Femur (tissue), 1 donor: Measurements from ENCODE around the gene NPHP4.

Source experiments
- DNase-seq: peaks from one replicate; pipeline ENCODE4 v3.0.0-alpha.2; 2017

NPHP4 gene

DNA sequence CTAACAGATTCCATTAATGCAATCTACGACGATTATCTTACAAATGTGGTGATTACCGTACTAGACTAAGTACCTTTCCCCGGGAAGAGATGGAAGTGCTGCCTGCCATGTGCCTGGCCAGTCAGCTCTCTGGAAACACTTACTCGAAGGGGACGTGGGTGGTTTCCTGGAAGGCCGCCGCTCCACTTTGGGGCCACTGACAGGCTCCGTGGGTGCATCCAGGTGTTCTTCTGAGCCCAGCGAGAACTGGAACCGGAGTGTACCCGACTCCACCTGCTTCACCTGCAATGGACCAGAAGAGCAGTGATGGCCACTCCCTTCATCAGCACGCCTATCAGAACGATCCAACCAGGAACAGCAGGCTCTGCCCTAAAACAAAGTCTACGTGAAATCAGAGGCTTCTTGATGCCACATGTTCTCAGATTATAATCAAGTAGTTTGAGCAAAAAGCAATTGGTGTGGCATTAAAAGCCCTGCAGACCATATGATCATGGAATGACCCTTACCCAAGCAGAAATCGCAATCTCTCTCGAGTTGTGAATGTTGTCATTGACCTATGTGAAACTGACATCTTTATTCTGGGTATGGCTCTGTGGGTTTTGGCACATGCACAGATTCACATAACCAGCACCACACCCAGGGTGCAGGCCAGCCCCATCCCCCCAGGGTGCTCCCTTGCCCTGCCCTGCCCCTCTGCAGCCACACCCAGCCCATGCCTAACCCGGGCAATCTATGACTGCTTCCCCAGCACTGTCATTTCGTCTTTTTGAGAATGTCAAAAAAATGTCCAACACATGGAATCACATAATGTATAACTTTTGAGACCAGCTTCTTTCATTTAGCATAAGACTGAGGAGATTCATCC lies 64.5 kb downstream of the NPHP4 start:
- no peak for DNase-seq

DNA sequence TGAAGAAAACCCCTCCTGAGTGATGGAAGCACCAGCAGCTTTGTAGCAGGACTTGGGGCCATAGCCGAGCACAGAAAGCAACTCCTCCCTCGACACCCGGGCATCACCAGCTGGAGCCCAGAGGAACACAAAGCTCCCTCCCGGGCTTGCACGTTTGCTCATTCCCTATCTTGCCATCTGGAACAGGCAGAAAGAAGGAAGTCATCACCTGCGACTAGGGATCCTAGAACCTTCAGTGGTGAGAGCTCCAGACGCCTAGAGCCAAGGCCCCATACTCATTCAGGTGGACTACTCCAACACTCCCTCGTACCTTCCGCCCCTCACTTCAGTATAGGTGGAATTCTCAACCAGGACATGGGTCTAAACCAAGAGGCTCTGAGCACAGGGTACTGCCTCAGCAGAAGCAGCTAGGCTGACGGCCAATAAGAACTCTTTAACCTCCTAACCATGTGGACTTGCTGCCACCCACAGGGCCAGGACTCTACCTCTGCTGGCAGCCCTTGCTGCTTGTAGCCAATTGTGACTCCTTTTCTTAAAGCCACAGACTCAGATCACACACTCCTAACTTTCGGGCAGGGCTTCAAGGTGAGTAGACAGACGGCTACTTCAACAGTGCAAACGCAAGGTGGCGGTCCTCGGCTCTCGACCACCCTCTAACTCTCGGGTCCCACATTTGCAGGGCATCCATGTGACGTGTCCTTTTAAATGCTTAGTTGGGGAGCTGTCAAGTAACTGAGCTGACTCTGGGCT lies 65.4 kb downstream of the NPHP4 start:
- DNase-seq: no peak

DNA sequence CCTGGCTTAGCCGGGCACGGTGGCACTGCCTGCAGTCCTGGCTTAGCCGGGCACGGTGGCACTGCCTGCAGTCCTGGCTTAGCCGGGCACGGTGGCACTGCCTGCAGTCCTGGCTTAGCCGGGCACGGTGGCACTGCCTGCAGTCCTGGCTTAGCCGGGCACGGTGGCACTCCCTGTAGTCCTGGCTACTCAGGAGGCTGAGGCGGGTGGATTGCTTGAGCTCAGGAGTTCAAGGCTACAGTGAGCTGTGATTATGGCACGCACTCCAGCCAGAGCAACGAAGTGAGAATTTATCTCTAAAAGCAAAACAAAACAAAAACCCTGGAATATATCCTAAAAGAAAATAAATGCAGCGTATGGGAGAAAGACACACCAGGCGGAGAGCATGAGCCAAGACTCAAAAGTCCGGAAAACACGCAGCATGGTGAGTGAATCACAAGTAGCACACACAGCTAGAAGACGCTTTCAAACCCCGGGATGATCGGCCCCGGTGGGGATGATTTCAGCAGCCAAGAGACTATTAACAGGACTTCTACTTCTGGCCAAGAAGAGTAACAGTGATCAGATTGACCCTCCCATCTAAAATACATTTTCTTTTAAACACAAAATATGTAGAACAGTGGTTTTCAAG lies 69.4 kb downstream of the NPHP4 start:
- DNase-seq: peak; percentile 51

DNA sequence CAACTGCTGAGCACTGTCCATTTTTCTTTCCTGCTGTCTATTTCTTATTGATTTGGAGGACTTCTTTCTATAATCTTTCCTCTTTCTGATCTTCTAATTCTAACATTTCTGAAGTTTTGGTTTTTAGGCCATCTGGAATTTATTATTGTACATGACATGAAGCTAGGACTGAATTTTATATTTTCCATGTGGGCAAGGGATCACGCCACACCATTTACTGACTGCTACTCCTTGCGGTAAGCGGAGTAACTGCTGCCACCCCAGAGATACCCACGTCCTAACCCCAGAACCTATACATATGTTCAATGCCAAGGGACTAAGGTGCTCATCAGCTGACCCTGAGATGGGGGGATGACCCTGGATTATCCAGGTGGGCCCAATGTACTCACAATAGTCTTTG lies 70.6 kb downstream of the NPHP4 start:
- DNase-seq: no peak

DNA sequence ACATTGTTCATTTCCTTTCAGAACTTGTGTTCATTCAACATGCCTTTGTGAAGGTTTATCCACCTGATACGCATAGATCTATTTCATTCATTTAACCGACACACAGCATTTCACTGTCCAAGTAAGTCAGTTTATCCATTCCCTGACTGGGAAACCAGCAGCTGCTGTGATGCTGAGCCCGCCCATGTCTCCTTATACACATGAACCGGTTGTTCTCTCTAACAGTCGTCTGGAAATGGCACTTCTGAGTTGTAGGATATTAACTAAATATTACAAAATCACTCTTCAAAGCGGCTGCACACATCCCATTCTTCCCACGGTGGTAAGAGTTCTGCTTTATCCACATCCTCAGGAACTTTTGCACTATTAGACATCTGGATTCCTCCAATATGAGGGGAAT lies 71.1 kb downstream of the NPHP4 start:
- no peak for DNase-seq

DNA sequence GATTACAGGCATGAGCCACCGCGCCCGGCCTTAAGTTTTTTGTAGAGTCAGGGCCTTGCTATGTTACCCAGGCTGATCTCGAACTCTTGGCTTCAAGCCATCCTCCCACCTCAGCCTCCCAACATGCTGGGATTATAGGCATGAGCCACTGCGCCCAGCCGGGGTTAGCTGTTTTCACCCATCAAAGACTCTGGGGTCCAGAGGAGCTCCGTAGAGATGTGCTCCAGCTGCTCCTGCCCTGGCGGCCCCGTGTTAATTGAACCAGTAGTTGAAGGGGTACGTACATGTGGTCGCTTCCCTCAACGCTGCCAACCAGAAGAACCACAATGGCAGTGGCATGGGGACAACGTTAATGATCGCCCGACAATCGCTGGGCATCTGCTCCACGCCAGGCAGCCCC lies 72.0 kb downstream of the NPHP4 start:
- DNase-seq: no peak

DNA sequence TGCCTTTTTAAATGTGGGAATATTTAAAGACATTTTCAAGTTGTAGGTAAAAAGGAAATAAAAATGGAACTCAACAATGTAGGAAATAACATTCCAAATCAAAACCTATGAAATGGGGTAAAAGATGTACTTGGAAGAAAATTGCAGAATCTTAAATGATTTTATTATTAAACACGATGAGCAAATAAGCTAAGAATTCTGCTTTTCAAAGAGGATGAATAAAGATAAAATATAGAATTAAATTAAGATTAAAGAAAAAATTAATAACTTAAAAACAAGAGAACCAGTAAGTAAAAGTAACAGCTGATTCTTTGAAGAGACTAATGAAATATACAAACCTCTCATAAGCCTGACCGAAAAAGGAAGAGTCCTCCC lies 74.0 kb downstream of the NPHP4 start:
- DNase-seq: no peak

DNA sequence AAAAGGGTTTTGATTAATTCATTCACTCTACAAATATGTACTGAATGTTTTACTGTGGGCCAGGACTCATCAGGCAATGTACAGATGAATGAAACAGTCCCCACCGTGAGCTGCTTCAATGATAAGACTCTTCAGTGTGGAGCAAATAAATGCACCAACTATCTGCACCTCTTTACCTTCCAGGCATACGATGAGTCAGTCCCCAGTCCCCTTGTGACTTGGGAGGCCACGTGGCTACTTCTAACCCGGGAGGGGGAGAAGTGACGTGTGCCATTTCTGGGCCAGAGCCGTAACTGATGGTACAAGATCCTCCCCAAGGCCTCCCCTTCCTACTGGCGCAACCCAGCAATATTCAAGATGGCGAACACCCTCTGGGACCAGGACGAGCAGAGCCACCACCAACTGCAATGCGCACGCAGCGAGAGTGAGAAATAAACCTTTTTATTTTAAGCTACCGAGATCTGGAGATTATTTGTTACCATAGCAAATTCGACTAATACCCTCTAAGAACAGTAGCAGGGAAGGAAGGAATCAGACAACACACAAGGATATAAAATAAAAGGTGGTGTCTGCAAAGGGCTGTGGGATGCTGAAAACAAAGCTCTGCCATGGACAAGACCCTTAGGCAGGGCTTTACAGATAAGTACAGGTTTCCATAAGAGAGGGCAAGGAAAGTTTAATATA lies 74.5 kb downstream of the NPHP4 start:
- DNase-seq: no peak

DNA sequence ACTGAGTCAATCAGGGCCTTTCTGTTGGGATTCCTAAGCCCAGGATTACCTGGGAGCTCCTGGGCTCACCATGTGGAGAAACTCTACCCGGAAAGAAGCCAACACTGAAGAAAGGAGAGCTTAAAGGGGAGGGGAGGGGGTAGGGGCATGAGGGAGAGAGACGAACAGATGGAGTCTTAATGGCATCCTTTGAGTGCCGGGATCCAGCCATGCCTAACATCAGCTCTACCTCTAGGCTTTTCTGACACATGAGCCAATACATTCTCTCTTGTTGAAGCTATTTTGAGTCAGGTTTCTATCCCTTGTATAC lies 75.0 kb downstream of the NPHP4 start:
- no peak for DNase-seq

DNA sequence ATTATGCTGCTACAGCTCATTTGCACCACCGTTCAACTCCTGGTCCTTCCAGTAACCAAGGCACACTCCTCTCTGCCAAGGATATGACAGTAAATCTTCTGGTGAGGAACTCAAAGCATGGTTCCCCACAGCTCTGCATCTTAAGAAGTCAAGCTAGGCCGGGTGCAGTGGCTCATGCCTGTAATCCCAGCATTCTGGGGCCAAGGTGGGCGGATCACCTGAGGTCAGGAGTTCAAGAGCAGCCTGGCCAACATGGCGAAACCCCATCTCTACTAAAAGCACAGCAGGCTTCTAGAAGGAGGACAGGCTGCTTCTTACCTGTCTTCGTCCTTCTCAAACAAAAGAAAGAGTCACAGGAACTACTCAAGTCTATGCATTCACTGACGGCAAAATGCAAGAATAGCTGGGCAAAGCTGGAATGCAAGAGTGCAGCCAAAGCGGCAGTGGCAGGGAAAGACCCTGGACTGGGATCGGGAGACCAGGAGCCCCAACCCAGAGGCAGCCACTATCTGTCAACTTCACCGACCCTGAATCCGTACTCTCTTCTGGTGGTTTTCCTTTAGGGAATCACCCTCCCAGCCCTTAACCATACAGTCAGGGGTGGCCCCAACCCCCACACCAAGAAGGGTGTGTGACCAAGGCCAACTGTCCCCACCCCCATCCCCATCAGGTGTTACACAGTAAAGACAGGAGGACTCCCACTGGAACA lies 75.5 kb downstream of the NPHP4 start:
- no peak for DNase-seq

DNA sequence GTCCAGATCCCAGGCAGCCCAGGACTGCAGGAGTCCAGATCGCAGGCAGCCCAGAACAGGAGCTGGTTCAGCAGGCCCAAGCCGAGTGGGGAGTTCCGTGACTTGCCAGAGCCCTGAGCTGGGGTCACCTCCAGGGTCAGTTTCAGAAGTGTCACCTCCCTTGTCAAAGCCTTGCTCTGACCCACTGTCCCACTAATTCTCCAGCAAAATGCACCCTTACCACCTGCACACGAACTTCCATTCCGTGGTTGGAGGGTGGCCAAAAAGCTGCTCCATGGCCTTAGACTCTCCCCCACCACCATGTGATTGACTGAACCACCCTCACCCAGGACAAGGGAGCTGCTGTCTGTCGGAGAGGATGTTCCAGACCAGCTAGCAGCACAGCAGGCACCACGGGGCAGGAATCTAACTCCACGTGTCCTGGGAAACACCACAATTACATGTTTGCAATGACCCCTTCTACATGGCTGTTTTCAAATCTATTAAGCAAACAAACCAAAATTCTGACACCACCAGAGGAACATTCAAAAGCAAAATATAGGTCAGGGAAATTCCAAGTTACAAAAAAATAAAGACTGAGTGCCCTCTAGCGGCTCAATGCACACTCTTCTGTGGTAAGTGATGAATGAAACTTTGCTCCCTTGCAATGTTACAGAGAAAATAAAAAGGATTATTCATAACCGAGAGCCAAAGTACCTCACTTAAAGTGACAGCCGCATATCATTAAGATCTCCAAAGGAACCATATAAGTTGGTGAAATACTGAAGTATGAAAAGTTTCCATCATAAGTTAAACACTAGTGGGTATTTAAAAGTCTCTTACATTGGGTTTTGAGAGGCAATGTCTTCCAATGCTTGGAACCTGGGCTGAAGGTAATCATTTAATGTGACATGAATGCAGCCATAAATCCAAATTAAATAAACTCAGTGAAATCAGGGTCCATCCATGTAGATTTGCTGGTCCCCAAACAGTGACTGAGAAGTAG lies 76.3 kb downstream of the NPHP4 start:
- peak; percentile 41 for DNase-seq

DNA sequence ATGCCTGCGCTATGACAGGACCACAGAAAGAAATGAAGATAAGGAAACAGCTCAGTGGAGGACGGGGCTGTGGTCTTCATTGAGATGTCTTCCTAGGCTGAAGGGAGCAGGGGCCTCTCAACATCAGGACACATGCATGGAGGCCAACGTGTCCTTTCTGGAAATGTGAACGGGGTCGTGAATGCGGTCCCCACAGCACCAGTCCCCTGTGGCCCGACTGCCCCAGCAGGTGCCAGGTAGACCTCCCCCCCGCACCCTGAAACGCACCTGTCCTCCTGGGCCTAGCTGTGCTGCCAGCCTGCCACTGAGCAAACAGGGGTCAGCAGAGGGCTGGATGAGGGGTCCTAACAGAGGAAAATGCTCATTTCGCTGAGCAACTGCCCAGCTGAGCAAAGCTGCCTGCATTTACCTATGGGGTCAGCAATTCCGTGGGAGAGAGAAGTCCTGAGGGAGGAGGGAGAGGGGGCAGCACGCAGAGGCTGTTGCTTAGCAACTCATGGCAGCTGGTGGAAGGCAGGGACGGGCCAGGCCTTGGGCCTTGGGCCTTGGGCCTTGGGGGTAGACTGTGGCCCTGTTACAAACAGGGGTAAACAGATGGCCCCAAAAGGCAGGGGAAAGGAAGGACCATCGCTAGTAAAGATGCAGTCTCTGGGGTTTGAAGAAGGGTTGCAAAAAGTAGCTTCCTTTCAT lies 77.4 kb downstream of the NPHP4 start:
- DNase-seq: no peak

DNA sequence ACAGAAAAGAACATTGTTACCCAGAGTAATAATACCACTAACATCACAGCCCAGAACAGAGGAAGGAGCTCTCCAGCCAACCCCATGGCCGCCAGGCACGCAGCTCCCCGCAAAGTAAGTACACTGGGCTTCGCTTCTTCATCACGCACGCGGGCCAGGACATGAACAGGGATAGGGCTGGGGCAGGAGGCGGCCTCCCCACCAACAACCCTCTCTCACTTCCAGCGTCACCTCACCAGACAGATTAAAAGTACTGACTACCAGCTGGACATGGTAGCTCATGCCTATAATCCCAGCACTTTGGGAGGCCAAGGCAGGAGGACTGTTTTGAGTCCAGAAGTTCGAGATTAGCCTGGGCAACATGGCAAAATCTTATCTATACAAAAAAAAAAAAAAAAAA lies 78.3 kb downstream of the NPHP4 start:
- no peak for DNase-seq

DNA sequence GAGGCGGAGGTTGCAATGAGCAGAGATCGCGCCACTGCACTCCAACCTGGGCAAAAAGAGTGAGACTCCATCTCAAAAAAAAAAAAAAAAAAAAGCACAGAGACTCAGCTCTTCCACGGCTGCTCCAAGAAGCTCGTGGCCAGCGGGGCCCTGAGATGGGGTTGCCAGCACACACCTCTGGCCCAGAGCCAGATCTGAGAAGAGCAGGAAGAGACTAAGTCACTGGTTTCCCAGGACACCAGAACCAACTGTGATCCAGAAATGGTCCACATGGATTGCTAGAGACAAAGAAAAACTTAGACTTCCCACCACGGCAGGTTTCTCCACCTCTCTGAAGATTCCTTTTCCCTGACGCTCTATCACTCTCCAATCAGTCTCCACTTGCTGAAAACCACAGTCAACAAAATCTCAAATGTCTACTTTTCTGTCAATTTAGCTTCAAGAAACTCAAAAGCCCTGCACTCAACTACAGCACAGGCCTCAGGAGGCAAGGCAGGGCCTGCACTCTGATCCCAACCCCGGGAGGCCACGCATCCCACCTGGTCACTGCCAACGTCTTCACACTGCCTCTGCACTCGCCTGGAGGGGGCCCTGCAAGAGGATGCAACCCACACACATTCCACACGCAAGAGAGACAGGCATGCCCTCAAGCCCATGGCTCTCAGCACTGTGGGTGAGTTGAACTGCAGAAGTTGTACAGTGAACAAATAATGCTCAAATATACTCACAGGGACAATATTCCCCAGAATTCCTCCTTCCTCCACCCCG lies 79.0 kb downstream of the NPHP4 start:
- DNase-seq: no peak

DNA sequence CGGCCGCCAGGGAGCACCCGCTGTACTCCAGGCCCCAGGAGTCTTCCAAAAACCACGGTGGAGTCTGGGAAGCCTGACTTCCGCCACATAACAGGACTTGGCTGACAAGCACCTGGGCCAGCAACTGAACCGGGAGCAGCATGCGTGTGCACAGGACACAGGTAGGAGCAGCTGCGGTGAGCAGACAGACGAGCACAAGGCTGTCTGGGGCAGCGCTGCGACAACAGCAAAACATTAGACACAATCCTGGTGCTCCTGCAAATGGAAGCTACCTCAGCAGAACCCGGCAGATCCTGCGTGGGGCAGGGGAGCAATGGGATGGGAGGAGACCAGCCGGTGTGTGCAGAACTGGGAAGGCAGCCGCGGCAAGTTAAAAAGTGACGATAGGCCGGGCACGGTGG lies 80.4 kb downstream of the NPHP4 start:
- no peak for DNase-seq

DNA sequence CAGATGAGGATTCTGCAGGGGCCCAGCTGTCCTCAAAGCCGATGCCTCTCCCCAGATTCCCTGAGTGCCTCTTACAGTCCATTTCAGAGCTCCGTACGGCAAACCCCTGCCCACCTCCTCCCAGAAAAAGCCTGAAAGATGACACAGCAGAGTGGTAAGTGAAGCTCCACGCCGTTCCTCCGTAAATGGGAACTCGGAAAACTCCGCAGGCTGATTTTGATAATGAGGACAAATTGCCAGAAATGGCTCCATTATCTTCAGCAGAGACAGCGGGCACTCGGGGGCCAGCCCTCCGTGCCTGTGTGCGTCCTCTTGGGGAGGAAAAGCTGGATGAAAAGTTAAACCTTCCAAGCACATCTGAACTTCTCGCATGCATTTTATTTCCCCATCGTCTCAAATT lies 81.1 kb downstream of the NPHP4 start:
- no peak for DNase-seq

DNA sequence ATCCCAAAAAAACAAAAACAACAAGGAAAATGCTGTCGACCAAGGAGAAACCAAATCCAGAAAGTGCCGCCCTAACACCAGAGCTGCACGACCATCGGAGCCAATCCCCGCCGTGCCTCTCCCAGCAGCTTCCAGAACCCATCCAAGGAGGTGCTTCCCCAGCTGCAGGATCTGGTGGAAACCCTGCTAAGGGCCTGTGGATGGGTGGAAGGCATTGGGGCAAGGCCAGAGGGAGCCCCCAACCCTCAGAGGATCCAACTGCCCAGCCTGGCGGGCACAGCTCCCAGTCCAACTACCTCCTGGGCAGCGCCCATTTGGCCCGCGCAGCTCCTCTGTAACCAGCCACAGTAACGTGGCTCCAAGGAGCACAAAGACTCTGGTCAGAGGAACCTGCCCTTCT lies 81.6 kb downstream of the NPHP4 start:
- DNase-seq: no peak

DNA sequence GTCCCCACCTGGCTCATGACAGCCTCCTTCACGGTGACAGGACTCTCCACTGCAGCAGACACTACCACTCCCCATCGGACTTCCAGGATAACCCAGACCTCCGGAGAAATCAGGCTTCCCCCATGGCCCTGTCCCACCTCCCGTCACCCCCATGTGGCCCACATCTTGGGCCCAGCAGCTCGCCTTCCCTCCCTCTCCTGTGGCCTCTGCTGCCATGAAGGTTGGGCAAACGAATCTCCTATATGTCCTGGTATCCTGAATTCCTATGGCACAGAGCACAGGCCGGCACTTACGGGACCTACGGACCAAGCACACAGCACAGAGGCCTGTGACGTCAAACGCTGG lies 82.0 kb downstream of the NPHP4 start:
- DNase-seq: no peak

DNA sequence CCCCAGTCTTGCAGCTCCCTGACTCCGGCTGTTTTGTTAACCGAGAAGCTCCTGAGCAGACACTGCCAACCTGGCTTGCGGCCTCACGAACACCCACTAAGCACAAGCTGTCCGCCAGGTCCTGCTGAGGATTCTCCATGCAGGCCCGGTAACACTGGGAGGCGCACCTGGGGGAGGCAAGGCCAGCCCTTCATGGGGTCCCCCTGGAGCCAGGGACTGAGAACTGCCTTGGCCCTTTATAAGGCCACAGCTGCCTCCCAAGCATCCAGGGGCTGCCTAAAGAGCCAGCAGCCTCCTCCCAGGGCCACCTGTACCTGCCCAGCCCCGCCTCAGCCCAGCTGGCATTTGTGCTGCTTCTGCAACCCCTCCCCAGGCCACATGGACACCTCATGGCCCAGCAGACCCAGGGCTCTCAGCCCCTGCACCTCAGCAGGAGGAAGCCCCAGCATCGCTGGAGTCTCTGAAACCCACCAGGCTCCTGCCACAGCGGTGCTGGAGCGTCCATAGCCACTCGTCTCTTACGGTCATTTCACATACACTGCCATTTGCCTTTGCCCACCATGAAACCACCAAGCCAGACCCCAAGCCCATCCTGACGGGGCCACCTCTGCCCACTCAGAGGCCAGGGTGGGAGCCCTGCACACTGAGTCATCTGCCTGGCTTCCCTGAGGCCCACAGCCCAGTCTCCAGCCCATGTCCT lies 82.5 kb downstream of the NPHP4 start:
- no peak for DNase-seq
